PFSK-1 (cell line): ENCODE results near the gene PHF2.

Source experiments
- FOXP2 ChIP-seq: optimal IDR thresholded peaks from 2 replicates; pipeline ENCODE3; 2011; ENCODE audit warnings: borderline replicate concordance, control low read depth, inconsistent platforms; ENCODE audit not compliant: insufficient read depth; ENCODE audit errors: extremely low read length, extremely low read depth
- POLR2AphosphoS5 ChIP-seq: IDR thresholded peaks from 2 replicates; pipeline ENCODE4 v1.6.1; 2012; ENCODE audit warnings: low read depth, mild to moderate bottlenecking, control low read depth, low read length, moderate library complexity
- SIN3A ChIP-seq: IDR thresholded peaks from 2 replicates; pipeline ENCODE4 v1.6.1; 2012; ENCODE audit warnings: mild to moderate bottlenecking, low read length, moderate library complexity, borderline replicate concordance; ENCODE audit not compliant: insufficient read depth
- TAF1 ChIP-seq: IDR thresholded peaks from 2 replicates; pipeline ENCODE4 v1.6.1; 2012; ENCODE audit warnings: low read length, control low read depth, borderline replicate concordance; ENCODE audit not compliant: insufficient read depth
- TF ChIP-seq, protein P1 (sequence below), 2 experiments: IDR thresholded peaks; 2 replicates each; pipeline versions ENCODE4 v1.6.1 to v1.8.0; 2011 to 2012; ENCODE audit warnings: low read depth in 2 of 2, low read length in 2 of 2, control low read depth in 1 of 2, inconsistent platforms in 1 of 2, mild to moderate bottlenecking in 1 of 2, moderate library complexity in 1 of 2; ENCODE audit not compliant: insufficient read depth in 1 of 2

Gene PHF2

DNA sequence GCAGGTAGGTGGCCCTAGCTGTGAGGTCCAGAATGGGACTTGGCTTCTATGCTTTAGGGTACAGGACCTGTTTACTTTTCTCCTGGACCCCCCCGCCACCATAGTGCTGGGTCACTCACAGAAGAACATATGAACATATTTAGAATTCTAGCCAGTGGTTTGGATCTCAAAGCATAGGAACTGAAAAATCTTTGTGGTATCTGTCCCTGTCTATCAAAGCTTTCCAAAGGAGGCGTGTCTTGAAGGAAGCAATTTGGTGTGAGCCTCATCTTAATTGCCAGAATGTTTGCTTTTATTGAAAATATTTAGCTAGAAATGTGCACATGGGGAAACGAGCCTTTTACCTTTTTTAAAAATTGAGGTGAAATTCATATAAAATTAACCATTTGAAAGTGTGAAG, 6.2 kb downstream of the PHF2 start:
- TF ChIP-seq, protein P1, sequence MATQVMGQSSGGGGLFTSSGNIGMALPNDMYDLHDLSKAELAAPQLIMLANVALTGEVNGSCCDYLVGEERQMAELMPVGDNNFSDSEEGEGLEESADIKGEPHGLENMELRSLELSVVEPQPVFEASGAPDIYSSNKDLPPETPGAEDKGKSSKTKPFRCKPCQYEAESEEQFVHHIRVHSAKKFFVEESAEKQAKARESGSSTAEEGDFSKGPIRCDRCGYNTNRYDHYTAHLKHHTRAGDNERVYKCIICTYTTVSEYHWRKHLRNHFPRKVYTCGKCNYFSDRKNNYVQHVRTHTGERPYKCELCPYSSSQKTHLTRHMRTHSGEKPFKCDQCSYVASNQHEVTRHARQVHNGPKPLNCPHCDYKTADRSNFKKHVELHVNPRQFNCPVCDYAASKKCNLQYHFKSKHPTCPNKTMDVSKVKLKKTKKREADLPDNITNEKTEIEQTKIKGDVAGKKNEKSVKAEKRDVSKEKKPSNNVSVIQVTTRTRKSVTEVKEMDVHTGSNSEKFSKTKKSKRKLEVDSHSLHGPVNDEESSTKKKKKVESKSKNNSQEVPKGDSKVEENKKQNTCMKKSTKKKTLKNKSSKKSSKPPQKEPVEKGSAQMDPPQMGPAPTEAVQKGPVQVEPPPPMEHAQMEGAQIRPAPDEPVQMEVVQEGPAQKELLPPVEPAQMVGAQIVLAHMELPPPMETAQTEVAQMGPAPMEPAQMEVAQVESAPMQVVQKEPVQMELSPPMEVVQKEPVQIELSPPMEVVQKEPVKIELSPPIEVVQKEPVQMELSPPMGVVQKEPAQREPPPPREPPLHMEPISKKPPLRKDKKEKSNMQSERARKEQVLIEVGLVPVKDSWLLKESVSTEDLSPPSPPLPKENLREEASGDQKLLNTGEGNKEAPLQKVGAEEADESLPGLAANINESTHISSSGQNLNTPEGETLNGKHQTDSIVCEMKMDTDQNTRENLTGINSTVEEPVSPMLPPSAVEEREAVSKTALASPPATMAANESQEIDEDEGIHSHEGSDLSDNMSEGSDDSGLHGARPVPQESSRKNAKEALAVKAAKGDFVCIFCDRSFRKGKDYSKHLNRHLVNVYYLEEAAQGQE (IDR thresholded peaks at IDR 0.05; ENCODE audit: insufficient read depth in 1 of 2, low read depth in 2 of 2, low read length in 2 of 2) = no peak
- TF ChIP-seq POLR2AphosphoS5 = no peak
- TF ChIP-seq FOXP2 = no peak
- no peak for TF ChIP-seq SIN3A
- TF ChIP-seq TAF1 = no peak

DNA sequence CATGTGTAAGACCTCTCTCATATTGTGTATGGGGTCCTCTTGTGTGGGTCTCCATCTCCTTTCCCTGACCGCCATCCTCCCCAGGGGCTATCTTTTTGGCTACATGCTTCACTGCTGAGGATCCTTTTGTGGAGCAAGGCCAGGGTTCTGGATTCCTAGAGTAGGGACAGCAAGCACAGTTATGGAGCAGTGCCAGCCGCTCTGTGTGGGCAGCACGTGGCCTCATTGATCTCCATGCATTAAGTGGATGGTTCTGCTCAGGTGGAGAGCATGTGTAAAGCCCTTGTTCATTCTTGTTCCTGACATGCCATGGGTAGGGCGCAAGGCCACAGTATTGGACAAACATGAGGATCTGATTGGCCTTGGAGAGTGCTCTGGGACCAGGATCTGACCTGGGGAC, 8.9 kb downstream of the PHF2 start:
- no peak for TF ChIP-seq SIN3A
- TF ChIP-seq, protein P1 (IDR thresholded peaks at IDR 0.05; ENCODE audit: insufficient read depth in 1 of 2, low read depth in 2 of 2, low read length in 2 of 2) = no peak
- TF ChIP-seq FOXP2 = no peak
- no peak for TF ChIP-seq POLR2AphosphoS5
- TF ChIP-seq TAF1 = no peak

DNA sequence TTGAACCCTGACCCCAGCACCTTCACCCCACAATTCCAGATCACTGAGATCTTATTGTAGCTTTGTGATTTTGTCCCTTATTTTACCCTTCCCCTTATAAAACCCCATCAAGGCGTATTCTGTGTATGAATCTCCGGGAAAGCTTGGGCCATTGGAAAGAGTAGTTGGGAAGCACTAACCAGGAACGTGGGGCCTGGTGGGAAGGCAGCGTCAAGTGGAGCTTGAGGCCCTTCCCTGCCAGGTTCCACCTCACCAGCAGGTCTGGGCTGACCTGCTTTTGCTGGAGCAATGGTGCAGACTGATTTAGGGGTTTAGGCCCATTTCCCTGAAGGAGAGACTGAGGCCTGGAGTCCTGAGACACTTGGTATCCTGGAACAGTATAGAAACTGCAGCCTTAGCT, 9.3 kb downstream of the PHF2 start:
- TF ChIP-seq SIN3A = no peak
- TF ChIP-seq TAF1 = no peak
- TF ChIP-seq, protein P1 (IDR thresholded peaks at IDR 0.05; ENCODE audit: insufficient read depth in 1 of 2, low read depth in 2 of 2, low read length in 2 of 2) = no peak
- no peak for TF ChIP-seq FOXP2
- no peak for TF ChIP-seq POLR2AphosphoS5

DNA sequence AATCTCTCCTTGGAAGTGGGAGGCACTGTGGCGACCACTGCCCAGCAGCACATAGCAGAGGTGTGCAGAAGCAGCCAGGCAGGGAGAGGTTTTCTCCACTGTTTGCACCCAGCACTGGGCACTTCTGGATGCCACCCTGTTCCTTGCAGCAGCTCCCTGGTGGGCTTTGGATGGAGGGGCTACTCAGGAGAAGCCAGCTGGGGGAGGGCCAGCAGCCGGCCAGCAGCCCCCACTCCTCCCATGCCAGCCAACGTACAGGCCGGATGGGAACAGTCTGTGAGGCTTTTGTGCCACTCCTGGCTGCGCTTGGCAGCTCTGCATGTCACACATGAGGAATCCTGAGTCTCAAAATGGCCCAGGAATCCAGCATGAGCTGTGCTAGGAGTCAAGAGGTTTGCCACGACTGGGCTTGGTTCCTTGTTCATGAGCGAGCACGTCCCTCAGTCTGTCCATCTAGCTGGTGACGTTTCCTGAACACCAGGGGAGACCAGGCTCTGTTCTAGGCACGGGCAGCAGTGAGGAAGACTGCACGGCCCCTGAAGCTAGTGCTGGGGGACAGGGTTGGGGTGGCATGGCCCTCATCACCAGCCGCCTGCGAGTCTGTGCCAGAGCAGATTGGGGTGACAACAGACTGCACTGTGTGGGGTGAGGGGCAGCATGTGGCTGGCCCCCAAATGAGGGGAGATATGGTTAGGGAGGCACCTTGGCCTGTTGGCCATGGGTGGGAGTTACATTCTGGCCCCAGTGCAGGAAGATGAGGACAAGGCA, 10.1 kb downstream of the PHF2 start:
- TF ChIP-seq, protein P1 (IDR thresholded peaks at IDR 0.05; ENCODE audit: insufficient read depth in 1 of 2, low read depth in 2 of 2, low read length in 2 of 2) = no peak
- TF ChIP-seq SIN3A = no peak
- TF ChIP-seq TAF1 = no peak
- TF ChIP-seq FOXP2 = no peak
- TF ChIP-seq POLR2AphosphoS5 = no peak

DNA sequence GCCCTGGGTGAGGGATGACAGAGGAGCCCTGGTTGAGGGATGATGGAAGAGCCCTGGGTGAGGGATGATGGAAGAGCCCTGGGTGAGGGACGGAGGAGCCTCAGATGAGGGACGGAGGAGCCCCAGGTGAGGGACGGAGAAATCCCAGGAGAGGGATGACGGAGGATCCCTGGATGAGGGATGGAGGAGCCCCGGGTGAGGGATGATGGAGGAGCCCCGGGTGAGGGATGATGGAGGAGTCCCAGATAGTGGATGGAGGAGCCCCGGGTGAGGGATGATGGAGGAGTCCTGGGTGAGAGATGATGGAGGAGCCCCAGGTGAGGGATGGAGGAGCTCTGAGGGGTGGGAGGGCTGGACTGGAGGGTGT, 10.9 kb downstream of the PHF2 start:
- TF ChIP-seq, protein P1 (IDR thresholded peaks at IDR 0.05; ENCODE audit: insufficient read depth in 1 of 2, low read depth in 2 of 2, low read length in 2 of 2) = no peak
- TF ChIP-seq SIN3A (no peak), TAF1 (no peak), POLR2AphosphoS5 (no peak), FOXP2 (no peak)
